MM.1S (cell line): ENCODE data around the gene ITGB1.

Experiments
- DNase-seq: peaks from one replicate; pipeline ENCODE4 v3.0.0-alpha.2; 2015
- H2AFZ ChIP-seq: fragments of 300-600 bp; sonication (generic); 2 replicates; pipeline ENCODE4 v1.6.0; 2016; ENCODE audit warnings: antibody characterized with exemption, low read length
- H3F3A ChIP-seq: fragments of 300-600 bp; sonication (generic); 2 replicates; pipeline ENCODE4 v1.6.1; 2016; ENCODE audit warnings: mild to moderate bottlenecking, antibody characterized with exemption, low read length, moderate library complexity, mixed read lengths; ENCODE audit not compliant: insufficient read depth
- H3K27ac ChIP-seq: fragments of 300-600 bp; sonication (generic); 2 replicates; pipeline ENCODE4 v1.5.1; 2016; ENCODE audit warnings: mild to moderate bottlenecking, low read length
- H3K27me3 ChIP-seq: fragments of 300-600 bp; sonication (generic); replicated peaks from 2 replicates; pipeline ENCODE4 v1.6.0; 2016; ENCODE audit warnings: low read length; ENCODE audit not compliant: insufficient read depth
- H3K36me3 ChIP-seq: fragments of 300-600 bp; sonication (generic); replicated peaks from 2 replicates; pipeline ENCODE4 v1.6.1; 2016; ENCODE audit warnings: mild to moderate bottlenecking, low read length, mixed read lengths; ENCODE audit not compliant: insufficient read depth
- H3K4me1 ChIP-seq: fragments of 300-600 bp; sonication (generic); 2 replicates; pipeline ENCODE4 v1.6.1; 2016; ENCODE audit warnings: low read length, mixed read lengths
- H3K4me2 ChIP-seq: fragments of 300-600 bp; sonication (generic); 2 replicates; pipeline ENCODE4 v1.6.0; 2016; ENCODE audit warnings: low read depth, low read length
- H3K4me3 ChIP-seq: fragments of 300-600 bp; sonication (generic); 2 replicates; pipeline ENCODE4 v1.5.1; 2016; ENCODE audit warnings: low read length, mixed read lengths
- H3K79me2 ChIP-seq: fragments of 300-600 bp; sonication (generic); 2 replicates; pipeline ENCODE4 v1.6.1; 2016; ENCODE audit warnings: mixed run types, low read length, mixed read lengths
- H3K9ac ChIP-seq: fragments of 300-600 bp; sonication (generic); 2 replicates; pipeline ENCODE4 v1.6.1; 2016; ENCODE audit warnings: low read length, mixed read lengths
- H3K9me2 ChIP-seq: fragments of 300-600 bp; sonication (generic); replicated peaks from 2 replicates; pipeline ENCODE4 v1.6.1; 2016; ENCODE audit warnings: mild to moderate bottlenecking, low read length, mixed read lengths; ENCODE audit not compliant: insufficient read depth
- H3K9me3 ChIP-seq: fragments of 300-600 bp; sonication (generic); replicated peaks from 2 replicates; pipeline ENCODE4 v1.6.1; 2016; ENCODE audit warnings: mild to moderate bottlenecking, low read length, mixed read lengths; ENCODE audit not compliant: insufficient read depth
- H4K20me1 ChIP-seq: fragments of 300-600 bp; sonication (generic); 2 replicates; pipeline ENCODE4 v1.6.1; 2016; ENCODE audit warnings: mild to moderate bottlenecking, low read length, moderate library complexity, mixed read lengths; ENCODE audit not compliant: insufficient read depth
- EZH2 ChIP-seq: fragments of 300-600 bp; sonication (generic); optimal IDR thresholded peaks from 2 replicates; pipeline ENCODE3; 2017; ENCODE audit warnings: low read depth, mild to moderate bottlenecking, antibody characterized with exemption, low read length, mixed read lengths
- EZH2phosphoT487 ChIP-seq: fragments of 300-600 bp; sonication (generic); IDR thresholded peaks from 2 replicates; pipeline ENCODE4 v1.6.1; 2018; ENCODE audit warnings: antibody characterized with exemption, low read length
- TF ChIP-seq, protein P1 (sequence below): fragments of 300-600 bp; sonication (generic); IDR thresholded peaks from 2 replicates; pipeline ENCODE4 v1.5.1; 2016; ENCODE audit warnings: antibody characterized with exemption, low read length, mixed read lengths

ITGB1 gene

GRCh38 chr10:32955299-32955772, 2.7 kb downstream of the ITGB1 start:
- H3F3A ChIP-seq, result peaks cover 7% of the 10 kb centered on the region; the same call in 1 of the 2 replicates
- H3K36me3 ChIP-seq, result no peaks in the 10 kb centered on the region
- H4K20me1 ChIP-seq, result no peaks in the 10 kb centered on the region
- H3K9ac ChIP-seq, result no peak overlapping the region
- no peaks in the 10 kb centered on the region for H3K27me3 ChIP-seq
- H3K79me2 ChIP-seq, result peaks cover 70% of the 10 kb centered on the region
- no peaks in the 10 kb centered on the region for H3K9me3 ChIP-seq
- peaks cover 6% of the 10 kb centered on the region; the same call in 1 of the 2 replicates for H3K4me1 ChIP-seq
- DNase-seq, result no peak
- no peak for TF ChIP-seq EZH2
- TF ChIP-seq, protein P1, sequence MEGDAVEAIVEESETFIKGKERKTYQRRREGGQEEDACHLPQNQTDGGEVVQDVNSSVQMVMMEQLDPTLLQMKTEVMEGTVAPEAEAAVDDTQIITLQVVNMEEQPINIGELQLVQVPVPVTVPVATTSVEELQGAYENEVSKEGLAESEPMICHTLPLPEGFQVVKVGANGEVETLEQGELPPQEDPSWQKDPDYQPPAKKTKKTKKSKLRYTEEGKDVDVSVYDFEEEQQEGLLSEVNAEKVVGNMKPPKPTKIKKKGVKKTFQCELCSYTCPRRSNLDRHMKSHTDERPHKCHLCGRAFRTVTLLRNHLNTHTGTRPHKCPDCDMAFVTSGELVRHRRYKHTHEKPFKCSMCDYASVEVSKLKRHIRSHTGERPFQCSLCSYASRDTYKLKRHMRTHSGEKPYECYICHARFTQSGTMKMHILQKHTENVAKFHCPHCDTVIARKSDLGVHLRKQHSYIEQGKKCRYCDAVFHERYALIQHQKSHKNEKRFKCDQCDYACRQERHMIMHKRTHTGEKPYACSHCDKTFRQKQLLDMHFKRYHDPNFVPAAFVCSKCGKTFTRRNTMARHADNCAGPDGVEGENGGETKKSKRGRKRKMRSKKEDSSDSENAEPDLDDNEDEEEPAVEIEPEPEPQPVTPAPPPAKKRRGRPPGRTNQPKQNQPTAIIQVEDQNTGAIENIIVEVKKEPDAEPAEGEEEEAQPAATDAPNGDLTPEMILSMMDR, result no peak
- no peak for TF ChIP-seq EZH2phosphoT487
- no peak overlapping the region for H3K4me2 ChIP-seq
- H3K27ac ChIP-seq, result no peak overlapping the region
- no peaks in the 10 kb centered on the region for H3K9me2 ChIP-seq
- no peak overlapping the region for H3K4me3 ChIP-seq
- H2AFZ ChIP-seq, result no peak overlapping the region

DNA sequence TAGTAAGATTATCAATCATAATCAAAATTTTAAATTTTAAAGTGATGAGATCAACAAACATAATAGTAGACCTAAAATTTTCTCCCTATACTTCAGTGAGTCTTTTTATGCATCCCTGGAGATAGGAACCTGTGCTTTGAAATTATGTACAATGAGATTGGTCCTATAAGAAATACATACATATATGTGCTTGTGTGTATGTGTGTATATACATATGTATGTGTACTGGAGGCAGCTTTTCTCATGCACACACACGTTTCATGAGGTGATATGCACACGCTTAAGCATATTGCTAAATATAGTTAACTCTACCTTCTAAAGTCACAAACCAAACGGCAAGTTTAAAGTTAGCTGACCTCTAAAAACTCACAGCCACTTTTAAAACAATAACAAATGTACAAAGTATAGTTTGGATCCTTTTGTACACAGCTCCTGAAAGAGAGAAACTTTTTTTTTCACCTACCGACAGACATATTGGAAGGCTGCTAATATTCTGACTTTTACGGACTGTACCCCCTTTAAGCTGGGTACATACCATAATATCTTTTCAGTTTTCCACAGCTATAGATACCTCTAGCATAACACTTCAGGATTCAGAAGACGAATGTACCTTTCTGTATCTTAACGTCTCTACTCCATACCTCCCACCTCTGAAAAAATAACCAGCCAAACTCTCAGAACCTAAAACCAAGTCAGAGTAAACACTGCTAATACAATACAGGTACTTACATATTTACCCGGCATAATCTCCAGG, 3.3 kb downstream of the ITGB1 start:
- H4K20me1 ChIP-seq, result no peaks in the 10 kb centered on the region
- H2AFZ ChIP-seq, result no peak overlapping the region
- peaks cover 6% of the 10 kb centered on the region; the same call in 1 of the 2 replicates for H3K4me1 ChIP-seq
- peaks cover 7% of the 10 kb centered on the region; the same call in 1 of the 2 replicates for H3F3A ChIP-seq
- H3K9ac ChIP-seq, result no peak overlapping the region
- no peak overlapping the region for H3K4me2 ChIP-seq
- H3K27ac ChIP-seq, result no peak overlapping the region
- H3K9me2 ChIP-seq, result no peaks in the 10 kb centered on the region
- no peaks in the 10 kb centered on the region for H3K27me3 ChIP-seq
- peaks cover 76% of the 10 kb centered on the region for H3K79me2 ChIP-seq
- TF ChIP-seq, protein P1, result no peak
- TF ChIP-seq EZH2phosphoT487 (no peak), EZH2 (no peak)
- DNase-seq, result no peak
- H3K9me3 ChIP-seq, result no peaks in the 10 kb centered on the region
- no peaks in the 10 kb centered on the region for H3K36me3 ChIP-seq
- no peak overlapping the region for H3K4me3 ChIP-seq

DNA sequence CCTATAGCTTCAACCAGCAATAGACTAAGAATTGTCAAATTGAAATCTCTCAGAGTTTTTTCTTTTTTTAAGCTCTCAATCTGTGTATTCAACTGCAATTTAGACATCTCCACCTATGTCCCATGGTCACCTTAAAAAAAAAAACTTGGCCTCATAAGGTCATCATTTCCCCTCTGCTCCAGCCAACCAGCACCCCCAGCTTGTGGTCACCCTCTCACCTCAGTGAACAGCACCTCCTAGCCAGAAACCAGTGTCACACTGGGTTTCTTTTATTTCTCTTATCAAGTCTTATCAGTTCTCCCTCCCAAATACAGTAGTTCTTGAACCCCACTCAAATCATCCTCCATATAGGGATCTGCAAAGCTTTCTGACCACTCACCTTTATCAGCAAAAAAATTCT, 4.0 kb downstream of the ITGB1 start:
- no peaks in the 10 kb centered on the region for H3K9me3 ChIP-seq
- H3K4me3 ChIP-seq, result no peak overlapping the region
- H4K20me1 ChIP-seq, result no peaks in the 10 kb centered on the region
- H3K36me3 ChIP-seq, result no peaks in the 10 kb centered on the region
- H3K4me2 ChIP-seq, result no peak overlapping the region
- H3K79me2 ChIP-seq, result peaks cover 77% of the 10 kb centered on the region
- peaks cover 11% of the 10 kb centered on the region for H3K4me1 ChIP-seq
- H3K9ac ChIP-seq, result no peak overlapping the region
- TF ChIP-seq EZH2, result no peak
- TF ChIP-seq, protein P1, result no peak
- TF ChIP-seq EZH2phosphoT487, result no peak
- H3F3A ChIP-seq, result peaks cover 7% of the 10 kb centered on the region; the same call in 1 of the 2 replicates
- no peak for DNase-seq
- no peaks in the 10 kb centered on the region for H3K27me3 ChIP-seq
- H3K9me2 ChIP-seq, result no peaks in the 10 kb centered on the region
- H3K27ac ChIP-seq, result no peak overlapping the region
- H2AFZ ChIP-seq, result no peak overlapping the region
